Measurements from ENCODE around the gene MPP1. TPM values are rescaled to one million over a fixed set of nuclear protein-coding genes. Genes with fewer than 3 reads are reported as not detected.

The MPP1 gene
- total and polyA plus RNA-seq, 2 donors (not counting 3 experiments of a cell fraction or from before 2014, with no cell fraction given): 22.1 to 32.3 TPM

DNA sequence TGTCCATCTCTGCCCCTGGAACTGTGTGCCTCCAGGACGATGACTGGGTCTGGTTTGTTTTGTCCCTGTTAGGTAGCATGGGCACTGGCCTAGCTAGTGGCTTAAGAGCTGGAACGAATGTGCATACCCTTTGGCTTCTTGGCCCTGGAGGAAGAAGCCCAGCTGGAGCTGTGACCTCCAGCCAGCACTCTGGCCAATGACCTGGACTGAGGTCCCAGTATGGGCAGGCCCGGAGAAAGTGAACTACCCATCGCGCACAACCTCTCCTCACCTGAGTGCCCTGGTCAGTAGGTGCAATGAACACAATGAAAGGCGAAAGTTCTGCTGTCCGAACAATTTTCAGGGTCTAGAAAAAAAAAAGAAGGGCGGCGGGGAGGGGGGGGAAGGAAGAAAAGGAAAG lies 24.3 kb downstream of the MPP1 start:
- CTCF ChIA-PET: interaction anchor here (0.7 to 1.1 kb wide), 2 partner anchors 18 to 32 kb away, joined by 3 to 4 read pairs; partner anchors contain the start of gene DKC1

More for the DNA sequence above, 24.3 kb downstream of the MPP1 start:
- Histone ChIP-seq H3K9me1 (replicated peaks; ENCODE audit: control insufficient read depth, extremely low read depth, insufficient read depth, low read length) (no peaks in the 10 kb centered on the region), H3K9ac (replicated peaks; ENCODE audit: extremely low read depth, insufficient read depth, low read length) (no peak overlapping the region), H4K20me1 (replicated peaks; ENCODE audit: control insufficient read depth, extremely low read depth, insufficient read depth, low read length) (no peaks in the 10 kb centered on the region), H3K4me2 (ENCODE audit: insufficient read depth, low read length) (no peak overlapping the region), H3K27me3 (ENCODE audit: control insufficient read depth in 2 of 2, insufficient read depth in 2 of 2, low read length in 2 of 2) (no peaks in the 10 kb centered on the region), H3K4me1 (ENCODE audit: control insufficient read depth, extremely low read depth, insufficient read depth, low read length) (no peaks in the 10 kb centered on the region), H3K4me3 (replicated peaks in 1 of 3; ENCODE audit: insufficient read depth in 1 of 3, low read depth in 1 of 3, low read length in 3 of 3) (no peak overlapping the region), H3K27ac (ENCODE audit: insufficient read depth, low read depth, low read length) (no peak overlapping the region), H3K36me3 (ENCODE audit: control insufficient read depth in 2 of 2, extremely low read depth in 1 of 2, insufficient read depth in 2 of 2, low read length in 2 of 2) (peaks cover 8 to 15% of the 10 kb centered on the region in 2 experiments), H2AFZ (ENCODE audit: low read depth, low read length) (no peak overlapping the region), H3K9me3 (replicated peaks; ENCODE audit: control insufficient read depth, insufficient read depth, low read length) (no peaks in the 10 kb centered on the region), H3K79me2 (ENCODE audit: control insufficient read depth, insufficient read depth, low read length) (no peaks in the 10 kb centered on the region)
- POLR2A ChIA-PET: no interaction called here
- DNase-seq (ENCODE audit: low read depth, low spot score) (no peak), FAIRE-seq (no peak)
- BruUV-seq (replicated peaks): no TSS peak
- no peak for TF ChIP-seq EZH2 (IDR thresholded peaks at IDR 0.05; ENCODE audit: borderline replicate concordance, low read depth, low read length, severe bottlenecking)
- TF ChIP-seq POLR2A (IDR thresholded peaks at IDR 0.05; ENCODE audit: low read depth, low read length): no peak
- TF ChIP-seq, protein P1, sequence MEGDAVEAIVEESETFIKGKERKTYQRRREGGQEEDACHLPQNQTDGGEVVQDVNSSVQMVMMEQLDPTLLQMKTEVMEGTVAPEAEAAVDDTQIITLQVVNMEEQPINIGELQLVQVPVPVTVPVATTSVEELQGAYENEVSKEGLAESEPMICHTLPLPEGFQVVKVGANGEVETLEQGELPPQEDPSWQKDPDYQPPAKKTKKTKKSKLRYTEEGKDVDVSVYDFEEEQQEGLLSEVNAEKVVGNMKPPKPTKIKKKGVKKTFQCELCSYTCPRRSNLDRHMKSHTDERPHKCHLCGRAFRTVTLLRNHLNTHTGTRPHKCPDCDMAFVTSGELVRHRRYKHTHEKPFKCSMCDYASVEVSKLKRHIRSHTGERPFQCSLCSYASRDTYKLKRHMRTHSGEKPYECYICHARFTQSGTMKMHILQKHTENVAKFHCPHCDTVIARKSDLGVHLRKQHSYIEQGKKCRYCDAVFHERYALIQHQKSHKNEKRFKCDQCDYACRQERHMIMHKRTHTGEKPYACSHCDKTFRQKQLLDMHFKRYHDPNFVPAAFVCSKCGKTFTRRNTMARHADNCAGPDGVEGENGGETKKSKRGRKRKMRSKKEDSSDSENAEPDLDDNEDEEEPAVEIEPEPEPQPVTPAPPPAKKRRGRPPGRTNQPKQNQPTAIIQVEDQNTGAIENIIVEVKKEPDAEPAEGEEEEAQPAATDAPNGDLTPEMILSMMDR (IDR thresholded peaks at IDR 0.05; ENCODE audit: extremely low read depth in 1 of 2, insufficient read depth in 1 of 2, low read depth in 1 of 2, low read length in 2 of 2): no peak
- no peak for TF ChIP-seq JUN (IDR thresholded peaks at IDR 0.05; ENCODE audit: borderline replicate concordance, insufficient read depth, insufficient read length, low read depth)
- no peak for TF ChIP-seq MYC (IDR thresholded peaks at IDR 0.05; ENCODE audit: low read depth, low read length)
- TF ChIP-seq GATA2 (IDR thresholded peaks at IDR 0.05; ENCODE audit: insufficient read depth, insufficient read length, low read depth, low read length): no peak
- TF ChIP-seq, protein P2, sequence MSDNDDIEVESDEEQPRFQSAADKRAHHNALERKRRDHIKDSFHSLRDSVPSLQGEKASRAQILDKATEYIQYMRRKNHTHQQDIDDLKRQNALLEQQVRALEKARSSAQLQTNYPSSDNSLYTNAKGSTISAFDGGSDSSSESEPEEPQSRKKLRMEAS (IDR thresholded peaks at IDR 0.05; ENCODE audit: insufficient read depth, insufficient read length): no peak
- TF ChIP-seq FOS (IDR thresholded peaks at IDR 0.05; ENCODE audit: borderline replicate concordance, insufficient read depth, low read length): no peak
- TF ChIP-seq POLR2AphosphoS5 (IDR thresholded peaks at IDR 0.05; ENCODE audit: insufficient read depth, low read depth, low read length): no peak
- dilution Hi-C loops (cut with MboI; ENCODE audit: extremely low pct_ligation_motif_present, low sequenced_read_pairs) (no loop called here), intact Hi-C loops (cut with micrococcal nuclease) (no loop called here)
